ENCODE results near the gene CHURC1.
A peak's percentile ranks its signal among the peaks of the same experiment; 100 is the strongest.

CHURC1 gene

DNA sequence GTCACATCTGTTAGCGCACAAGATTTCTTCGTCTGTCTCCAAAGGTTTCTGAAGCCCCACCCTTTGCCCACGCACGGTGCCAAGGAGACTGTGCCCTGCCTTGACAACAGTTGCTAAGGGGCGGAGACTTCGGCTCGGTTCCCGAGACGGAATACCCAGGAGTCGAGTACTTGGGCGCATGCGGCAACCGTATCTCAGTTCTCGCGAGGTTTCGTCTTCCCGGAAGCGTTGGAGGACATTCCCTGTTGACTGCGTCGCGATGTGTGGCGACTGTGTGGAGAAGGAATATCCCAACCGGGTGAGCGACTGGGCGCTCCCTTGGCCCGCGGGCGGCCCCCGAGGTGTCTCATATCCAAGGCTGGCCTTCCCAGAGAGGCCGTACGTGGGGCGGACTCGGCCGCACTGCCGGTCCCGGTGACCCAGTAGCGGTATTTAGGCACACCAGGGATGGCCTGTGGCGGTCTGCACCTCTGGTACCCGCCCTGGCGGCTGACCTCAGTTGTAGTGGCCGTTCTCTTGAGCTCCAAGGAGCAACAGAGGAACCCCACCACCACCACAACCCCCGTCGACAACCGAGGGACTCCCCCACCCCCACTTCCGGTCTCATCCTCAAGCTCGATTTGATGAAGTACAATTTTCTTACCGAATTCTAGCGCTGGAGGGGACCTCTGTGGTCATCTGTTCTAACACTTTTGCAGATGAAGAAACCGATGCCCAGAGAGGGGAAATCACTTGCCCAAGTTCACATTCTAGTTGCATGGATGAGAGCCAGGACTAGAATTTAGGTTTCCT lies at the start of gene CHURC1:
CHURC1 (plus strand) TSS at position 219 of the 792 bp plus-strand sequence; CDS start at position 260, 41 bp downstream.
- peak; percentile 91 for DNase-seq

DNA sequence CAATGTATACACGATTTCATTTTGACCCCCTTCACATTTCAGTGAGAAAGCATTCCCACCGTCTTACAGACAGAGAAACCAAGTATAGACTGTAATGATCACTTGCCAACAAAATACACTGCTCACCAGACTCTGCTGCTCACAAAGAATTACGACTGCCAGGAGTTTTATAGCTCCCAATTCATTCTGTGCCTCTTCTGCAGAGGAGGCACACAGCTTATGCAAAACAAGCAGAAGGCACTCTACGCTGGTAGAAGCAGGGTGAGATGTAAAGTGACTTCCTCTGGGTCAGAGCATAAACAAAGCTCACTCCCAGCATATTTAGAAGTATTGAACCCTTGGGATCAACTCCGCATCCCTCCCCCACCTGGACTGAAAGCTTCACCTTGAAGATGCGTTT lies 49.1 kb upstream of the CHURC1 start:
- DNase-seq, result no peak

DNA sequence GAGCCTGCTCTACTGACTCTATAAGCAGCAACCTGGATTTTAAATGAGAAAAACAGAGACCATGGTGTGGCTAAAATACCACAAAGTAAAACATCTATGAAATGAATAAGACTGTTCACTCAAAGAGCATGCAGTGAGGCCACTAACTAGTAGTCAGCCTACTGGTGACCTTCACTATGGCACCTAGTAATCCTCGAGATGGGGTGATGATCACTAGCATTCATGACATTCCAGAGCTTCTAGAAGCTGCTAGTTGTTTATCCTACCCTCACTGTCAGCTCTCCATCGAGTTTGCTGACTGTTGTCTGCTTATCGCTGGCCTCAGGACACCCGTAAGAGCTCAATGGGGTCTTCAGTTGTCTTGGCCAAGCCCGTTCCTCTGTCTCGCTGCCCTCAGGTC lies 48.3 kb upstream of the CHURC1 start:
- no peak for DNase-seq

DNA sequence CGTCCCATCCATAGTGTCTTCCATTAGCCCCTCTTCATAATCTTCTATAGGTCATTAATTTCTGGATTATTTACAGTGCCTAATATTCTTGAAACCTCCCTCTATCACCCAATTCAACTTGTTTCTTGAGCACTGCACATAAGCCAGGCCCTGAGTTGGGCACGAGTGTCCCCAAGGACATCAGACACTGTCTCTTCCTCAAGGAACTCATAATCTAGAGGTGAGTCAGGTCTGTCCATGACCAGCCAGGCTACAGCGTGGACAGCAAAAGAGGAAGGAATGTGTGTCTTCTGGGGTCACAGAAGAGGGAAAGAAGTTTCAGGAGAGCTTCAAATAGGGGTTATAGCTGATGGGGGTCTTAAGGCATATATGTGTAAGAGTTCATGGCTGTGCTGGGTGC lies 47.1 kb upstream of the CHURC1 start:
- DNase-seq, result no peak

DNA sequence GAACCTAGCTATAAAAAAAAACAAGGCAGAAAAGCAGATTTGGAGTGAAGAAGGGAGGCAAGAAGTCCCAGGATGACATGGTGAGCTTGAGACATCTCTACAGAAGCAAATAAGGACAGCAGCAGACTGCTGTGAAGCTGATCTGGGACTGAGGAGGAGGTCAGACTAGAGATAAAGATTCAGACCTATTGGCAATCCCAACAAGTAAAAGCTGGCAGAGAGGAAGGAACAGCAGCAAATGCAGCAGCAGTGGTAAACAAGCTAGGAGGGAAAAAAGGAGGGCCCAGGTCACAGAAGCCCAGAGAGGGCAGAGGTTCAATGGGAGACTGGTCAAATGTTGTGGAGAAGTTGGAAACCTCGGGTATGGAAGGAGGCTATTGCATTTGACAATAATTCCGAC lies 45.9 kb upstream of the CHURC1 start:
- DNase-seq, result no peak

DNA sequence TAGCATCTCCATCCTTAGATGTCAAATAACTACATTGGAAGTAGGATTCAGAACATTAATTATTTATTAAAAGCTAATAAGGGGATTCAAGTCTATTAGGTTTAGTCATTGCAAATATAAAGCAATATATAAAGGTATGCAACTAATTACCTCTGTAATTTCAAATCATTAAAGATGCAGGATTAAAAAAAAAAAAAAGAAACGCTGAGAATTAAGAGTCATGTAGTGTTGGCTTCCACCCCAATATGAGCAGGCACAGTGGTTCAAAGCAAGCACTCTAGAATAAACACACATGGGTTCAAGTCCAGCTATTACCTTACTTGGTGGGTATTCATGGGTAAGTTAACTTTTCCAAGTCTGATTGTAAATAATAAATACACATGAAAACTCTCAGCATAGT lies 45.4 kb upstream of the CHURC1 start:
- DNase-seq, result no peak

DNA sequence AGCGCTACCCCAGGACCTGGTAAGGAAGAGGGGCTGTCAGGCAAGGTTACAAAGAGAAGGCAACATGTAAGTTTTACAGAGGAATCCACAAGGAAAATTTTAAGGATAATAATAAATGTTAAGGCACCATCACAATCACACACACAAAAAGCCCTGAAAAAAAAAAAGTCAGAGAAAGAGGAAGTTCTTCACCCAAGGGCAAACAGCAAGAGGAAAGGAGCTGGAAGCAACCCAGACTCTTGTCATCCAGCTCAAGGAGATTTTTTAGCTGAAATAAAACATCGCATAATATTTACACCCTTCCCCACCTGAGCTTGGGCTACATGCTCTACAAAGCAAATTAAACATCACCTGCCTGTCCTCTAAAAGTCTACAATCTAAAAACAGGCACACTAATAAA lies 44.1 kb upstream of the CHURC1 start:
- no peak for DNase-seq

DNA sequence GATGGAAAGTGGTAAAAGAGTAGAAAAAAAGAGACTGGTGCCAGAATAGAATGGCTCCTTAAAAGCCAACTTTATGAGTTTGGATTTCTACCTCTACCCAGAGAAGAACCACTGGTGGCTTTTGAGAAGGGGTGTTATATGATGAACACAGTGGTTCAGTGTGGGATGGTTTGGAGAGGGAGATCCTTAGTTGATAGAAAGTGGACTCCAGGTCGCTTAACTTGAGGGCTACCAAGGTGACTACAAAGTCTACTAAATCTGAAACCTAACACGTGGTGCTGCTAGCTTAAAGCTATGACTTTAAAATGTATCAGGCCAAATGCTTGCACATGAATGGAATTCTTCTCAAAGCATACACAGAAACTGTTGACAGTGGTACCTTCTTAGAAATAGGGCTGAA lies 42.9 kb upstream of the CHURC1 start:
- no peak for DNase-seq

DNA sequence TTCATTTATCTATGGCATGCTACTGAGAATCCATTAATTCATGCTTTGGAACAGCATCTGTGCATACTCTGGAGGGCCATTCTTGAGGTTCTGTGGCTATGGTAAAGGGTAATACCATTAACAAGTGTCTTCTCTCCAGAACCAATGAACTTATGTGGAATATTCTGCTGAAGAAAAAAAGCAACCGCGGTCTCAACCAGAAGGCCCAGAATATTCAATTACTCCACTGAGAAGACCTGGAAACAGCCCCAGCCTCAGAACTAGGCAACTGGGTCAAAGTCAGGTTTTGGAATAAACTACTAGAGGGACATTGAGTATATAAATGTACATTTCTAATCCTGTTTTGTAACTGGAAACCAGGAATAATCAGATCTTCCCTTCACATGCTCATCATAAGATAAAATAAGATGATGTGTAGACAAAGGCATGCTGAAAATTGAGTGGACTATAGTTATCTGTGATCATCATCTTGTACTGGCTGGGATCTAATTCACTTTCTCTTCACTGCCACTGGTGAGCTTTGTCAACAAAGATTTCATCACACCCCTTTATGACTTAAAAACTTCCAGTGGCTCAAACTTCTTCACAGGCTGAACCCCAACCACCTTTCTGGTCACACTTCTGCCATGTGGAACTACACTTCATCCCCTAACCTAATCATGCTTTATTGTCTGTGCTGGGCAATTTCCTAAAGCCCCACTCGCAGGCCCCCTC lies 40.6 kb upstream of the CHURC1 start:
- no peak for DNase-seq

DNA sequence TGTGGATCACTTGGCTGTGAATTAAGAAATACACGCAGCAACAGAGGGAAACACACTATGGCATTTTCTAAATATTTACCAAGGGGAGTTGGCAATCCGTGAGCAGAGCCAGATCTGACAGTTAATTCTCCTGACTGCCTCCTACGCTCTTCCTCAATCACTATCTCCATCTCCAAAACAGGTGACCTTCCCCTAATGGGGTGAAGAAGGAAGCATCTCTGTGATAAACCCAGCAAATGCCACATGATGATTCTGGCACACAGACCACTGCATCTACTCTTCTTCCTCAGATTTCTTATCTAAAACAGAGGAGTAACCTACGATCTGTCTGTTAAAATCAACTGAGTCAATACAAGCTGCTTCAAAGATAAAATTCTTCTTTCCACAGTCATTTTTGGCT lies 38.9 kb upstream of the CHURC1 start:
- no peak for DNase-seq

DNA sequence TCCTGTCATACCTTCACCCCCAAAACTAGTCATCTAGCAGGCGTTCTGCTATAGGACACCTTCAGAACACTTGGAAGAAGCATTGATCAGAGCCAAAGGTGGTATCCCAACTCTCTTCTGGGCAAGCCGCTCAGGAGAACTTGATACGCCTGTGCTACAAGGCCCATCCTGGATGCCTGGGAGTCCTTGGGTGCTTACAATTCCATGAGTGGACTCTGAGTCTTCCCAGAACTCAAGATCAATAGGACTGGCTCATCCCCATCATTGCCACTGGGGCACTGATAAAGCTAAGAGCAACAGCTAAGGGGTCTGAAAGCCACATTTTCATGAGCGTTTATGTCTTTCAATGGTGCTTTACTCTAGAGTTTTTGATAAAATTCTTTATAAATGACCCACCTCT lies 36.4 kb upstream of the CHURC1 start:
- no peak for DNase-seq

DNA sequence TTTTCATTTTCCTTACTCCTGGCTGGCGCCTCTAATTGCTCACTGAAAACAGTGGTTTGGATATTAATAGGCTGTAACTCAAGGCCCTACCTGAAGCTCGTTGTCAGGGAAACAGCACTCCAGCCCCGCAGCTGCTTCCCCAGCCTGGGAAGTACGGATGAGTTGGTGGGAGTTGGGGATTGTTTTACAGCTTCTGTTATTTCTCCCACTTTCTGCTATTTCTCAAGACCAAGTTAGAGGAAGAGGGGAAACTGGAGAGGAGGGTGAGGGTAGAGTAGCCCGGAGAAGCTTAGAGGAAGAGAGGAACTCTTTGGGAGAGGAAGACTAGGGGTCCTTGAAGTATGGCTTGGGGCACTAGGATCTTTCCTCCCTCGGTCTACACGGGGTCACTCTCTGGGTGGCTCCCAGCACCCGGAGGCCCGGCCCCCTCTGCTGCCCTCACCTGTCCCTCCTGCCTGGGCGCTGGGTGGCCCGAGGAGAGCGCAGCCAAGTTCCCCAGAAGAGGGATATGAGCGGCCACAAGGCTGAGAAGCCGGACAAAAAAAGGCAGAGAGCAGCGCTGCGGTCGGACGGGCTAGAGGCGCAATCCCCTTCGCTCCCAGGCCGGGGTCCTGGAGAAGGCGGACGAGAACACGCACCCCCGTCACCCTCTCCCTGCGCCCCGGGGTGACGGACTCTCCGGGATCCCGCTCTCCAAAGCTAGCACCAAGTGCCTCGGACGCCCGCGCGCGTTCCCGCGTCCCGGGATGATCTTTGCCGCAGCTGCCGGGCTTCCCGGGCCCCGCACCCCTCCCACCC lies 35.2 kb upstream of the CHURC1 start:
- DNase-seq, result no peak

DNA sequence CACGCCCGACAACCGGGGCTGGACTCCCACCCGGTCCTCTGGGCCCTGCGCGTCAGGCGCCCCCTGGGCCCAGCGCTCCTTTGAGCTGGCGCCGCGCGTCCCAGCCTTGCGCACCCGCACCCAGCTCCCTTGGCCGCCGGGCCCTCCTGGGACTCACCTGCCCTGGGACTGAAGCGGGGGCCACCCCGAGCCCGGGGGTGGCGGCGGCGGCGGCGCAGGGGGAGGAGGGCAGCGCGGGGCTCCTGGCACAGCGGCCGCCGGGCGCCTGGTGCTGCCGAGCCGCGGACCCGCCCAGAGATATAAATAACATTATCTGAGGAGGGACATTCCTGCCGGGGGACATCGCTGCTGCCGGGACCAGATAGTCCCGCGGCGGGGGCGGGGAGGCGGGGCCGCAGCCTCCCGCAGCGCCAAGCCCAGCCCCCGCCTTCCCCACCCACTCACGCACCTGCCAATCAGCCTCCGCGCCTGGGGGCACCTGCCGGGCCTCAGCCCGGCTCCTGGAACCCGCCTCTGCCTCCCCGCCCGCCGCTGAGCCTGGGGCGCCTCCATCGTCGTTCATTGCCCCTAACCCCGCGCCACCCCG lies 34.5 kb upstream of the CHURC1 start, which contains the start of gene SPTB:
SPTB (minus strand) TSS at position 273 of the 586 bp plus-strand sequence. CDS start 56,813 bp downstream, outside the sequence.
- DNase-seq, result peak; percentile 62

DNA sequence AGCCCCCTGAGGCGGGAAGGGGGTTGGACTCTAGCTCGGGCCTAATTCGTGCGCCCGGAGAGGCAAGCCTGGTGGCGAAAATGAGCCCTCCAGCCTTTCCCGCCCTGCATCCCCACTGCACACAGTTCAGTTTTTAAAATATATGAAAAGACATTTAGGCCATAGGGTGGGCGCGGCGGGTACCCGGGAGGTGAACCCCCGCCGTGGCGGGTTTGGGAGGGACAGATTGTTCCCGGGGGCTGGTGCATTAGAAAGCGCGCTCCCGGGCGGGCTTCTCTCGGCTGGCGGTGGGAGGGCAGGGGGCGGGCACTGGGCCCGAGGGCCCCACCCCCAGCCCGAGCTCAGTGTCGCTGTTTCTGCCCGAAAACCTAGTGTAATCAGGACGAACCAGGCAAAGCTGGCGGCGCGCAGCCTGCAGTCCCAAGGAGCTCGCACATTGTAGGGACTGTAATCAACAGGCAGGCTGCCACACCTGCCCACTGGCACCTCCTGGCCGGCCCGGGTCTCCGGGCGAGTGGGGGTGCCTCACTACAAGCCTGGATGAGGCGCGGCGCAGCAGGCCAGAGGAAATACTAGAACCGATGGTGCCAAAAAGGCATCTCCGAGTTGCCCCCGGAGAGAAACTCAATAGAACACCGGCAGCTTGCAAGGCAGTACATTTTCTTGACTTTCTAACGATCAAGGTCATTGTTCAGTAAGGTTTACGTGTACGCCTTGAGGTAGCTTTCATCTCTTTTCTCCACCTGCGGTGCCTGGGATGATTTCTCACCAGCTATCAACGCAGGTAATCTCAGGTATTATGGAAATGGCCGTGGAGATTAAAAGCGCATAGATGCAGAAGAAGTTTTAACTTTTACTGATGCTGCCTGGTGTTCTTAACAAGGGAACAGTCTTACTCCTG lies 33.8 kb upstream of the CHURC1 start:
- DNase-seq, result peak; percentile 38

DNA sequence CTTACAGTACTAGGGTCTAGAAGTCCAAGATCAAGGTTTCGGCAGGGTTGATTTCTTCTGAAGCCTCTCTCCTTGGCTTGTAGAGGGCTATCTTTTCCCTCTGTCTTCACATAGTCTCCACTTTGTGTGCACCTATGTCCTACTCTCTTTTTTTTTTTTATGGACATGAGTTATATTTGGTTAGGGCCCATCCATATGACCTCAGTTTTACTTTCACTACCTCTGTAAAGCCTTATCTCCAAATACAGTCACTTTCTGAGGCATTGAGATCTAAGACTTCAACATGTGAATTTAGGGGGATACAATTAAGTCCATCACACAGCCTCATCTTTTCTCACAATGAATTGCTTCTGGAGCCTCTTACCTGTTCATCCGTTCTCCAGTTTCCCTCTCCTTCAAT lies 28.7 kb upstream of the CHURC1 start:
- no peak for DNase-seq

DNA sequence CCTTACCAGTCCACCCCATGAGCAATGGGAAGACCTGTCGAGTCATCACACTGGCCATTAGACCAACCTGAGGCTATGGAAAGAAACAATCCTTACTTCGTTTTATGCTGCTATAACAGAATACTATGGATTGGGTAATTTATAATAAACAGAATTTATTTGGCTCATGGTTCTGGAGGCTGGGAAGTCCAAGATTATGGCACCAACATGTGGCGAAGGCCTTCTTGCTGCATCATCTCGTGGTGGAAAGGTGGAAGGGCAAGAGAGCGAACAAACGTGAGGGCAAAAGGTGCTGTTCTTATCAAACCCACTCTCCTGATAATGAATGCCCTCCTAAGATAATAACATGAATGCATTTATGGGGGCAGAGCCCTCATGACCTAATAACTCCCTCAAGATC lies 24.9 kb upstream of the CHURC1 start:
- DNase-seq, result no peak

DNA sequence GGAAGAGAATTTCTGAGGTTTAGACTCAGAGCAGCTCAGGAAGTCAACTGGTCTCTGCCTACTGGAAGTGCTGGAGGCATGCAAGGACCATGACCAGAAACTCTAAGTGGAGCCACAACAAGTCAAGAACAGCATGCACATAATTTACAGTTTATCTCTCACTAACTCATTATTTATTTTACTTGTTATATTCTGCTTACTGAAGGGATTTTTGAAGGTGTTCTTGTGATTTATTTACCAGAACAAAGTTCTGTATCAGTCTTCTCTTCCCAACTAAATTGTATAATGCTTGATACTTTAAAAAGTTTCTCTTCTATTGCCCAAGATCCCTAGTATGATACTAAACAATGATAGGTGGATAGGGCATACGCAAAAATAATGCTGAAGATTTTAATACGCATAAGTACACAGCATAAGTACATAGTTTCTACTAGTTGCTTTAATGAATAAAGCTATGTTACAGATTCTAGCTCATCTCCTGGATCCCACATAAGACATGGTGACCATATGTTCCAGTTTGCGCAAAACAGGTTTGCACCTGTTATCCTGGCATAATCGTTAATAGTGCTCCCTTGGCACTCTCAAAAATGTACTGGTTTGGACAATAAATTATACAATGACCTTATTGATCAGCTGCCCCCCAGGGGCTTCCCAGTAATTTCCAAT lies 22.9 kb upstream of the CHURC1 start:
- no peak for DNase-seq

DNA sequence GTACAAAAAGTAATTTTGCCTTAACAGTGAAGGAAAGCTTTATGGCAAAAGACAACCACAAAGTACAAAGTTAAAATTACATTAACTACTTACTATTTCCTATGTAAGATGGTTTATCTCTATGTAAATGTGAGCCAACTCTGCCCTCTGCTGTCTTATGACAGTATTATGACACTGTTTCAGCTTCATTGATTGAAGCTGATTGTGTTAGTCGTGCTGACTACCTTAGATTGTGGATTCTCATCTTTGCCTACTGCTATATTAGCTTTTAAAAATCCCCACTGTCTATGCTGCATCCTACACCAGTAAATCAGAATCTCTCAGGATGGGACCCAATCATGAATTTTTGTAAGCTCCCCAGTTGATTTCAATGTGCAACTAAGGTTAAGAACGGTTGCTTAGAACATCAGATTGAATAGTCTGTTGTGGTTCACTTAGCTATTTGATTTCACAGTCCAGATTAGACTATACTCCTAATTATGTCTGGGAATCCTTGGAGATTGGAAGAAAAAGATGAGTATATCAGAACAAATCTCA lies 22.3 kb upstream of the CHURC1 start:
- DNase-seq, result no peak

DNA sequence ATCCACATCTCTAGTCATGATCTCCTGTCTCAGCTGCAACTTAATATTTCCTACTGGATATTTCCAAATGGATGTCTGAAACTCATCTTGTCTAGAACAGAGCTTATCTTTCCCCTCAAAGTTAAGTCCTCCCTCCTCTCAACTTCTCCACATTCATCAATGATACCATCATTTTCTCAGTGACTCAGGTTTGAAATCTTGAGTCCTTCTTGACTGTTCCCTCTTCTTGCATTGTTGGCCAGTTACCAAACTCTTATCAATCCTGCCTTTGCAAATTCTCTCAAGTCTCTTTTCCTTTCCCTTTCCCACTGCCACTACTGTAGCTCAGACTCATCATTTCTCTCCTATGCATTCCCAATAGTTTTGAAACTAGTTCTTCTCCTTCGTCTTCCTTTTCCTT lies 14.3 kb upstream of the CHURC1 start:
- no peak for DNase-seq

DNA sequence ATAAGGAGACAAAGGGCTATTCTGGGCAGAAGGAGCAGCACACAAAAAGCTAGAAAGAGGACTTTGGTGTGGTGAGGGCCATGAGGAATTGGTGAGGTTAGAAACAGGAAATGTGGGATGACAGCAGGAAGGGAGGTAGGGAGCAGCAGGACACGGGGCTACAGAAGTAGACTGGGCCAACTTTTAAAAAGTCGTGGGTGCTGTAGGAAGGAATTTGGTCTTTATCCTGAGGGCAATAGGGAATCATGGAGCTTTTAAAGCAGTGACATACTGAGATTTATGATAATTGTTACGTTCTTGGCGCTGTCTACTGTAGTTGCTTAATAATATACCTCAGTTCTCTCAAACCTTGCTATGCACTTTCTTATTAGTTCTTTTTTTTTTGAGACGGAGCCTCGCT lies 8.2 kb upstream of the CHURC1 start:
- DNase-seq, result no peak

DNA sequence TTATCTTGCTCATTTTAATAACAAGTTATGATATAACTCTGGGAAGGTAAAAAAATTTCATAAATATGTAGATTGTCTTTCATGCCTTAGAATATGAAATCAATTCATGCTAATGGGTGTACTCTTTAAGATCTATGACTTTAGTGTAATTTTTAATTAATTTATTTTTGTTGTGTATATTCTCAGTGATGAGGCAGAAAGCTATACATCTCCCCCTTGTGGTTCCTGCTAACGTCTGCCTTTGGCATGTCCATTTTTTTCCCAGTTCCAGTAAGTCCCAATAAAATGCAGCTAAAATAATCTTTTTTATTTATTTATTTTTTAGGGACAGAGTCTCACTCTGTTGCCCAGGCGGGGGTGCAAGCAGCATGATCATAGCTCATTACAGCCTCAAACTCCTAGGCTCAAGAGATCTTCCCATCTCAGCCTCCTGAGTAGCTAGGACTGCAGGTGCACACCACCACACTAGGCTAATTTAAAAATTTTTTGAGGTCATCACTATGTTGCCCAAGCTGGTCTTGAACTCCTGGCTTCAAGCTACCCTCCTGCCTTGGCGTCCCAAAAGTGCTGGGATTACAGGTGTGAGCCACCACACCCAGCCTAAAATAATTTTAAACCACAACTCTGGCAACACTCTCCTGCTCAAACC lies 3.3 kb upstream of the CHURC1 start:
- no peak for DNase-seq

Measured in NCI-H774 (cell line).